HUES6 (cell line): ENCODE data around the gene MYO16.

Source experiments
- H3K27ac ChIP-seq: 2 replicates; pipeline ENCODE4 v1.7.0; 2013; ENCODE audit warnings: low read depth, mild to moderate bottlenecking, low read length, inconsistent platforms
- H3K27me3 ChIP-seq: 2 replicates; pipeline ENCODE4 v1.6.1; 2013; ENCODE audit warnings: low read length; ENCODE audit not compliant: control insufficient read depth, insufficient read depth
- H3K36me3 ChIP-seq: 2 replicates; pipeline ENCODE4 v1.6.1; 2013; ENCODE audit warnings: low read length; ENCODE audit not compliant: control insufficient read depth, insufficient read depth
- H3K4me1 ChIP-seq: 2 replicates; pipeline ENCODE4 v1.6.1; 2013; ENCODE audit warnings: low read length; ENCODE audit not compliant: control insufficient read depth, insufficient read depth
- H3K4me3 ChIP-seq: 2 replicates; pipeline ENCODE4 v1.5.1; 2013; ENCODE audit warnings: low read depth, low read length
- H3K9ac ChIP-seq: one replicate; pipeline ENCODE4 v1.6.1; 2013; ENCODE audit warnings: mild to moderate bottlenecking, low read length
- H3K9me3 ChIP-seq: 2 replicates; pipeline ENCODE4 v1.6.1; 2013; ENCODE audit warnings: low read depth, low read length; ENCODE audit not compliant: control insufficient read depth, insufficient read depth

MYO16 gene

DNA sequence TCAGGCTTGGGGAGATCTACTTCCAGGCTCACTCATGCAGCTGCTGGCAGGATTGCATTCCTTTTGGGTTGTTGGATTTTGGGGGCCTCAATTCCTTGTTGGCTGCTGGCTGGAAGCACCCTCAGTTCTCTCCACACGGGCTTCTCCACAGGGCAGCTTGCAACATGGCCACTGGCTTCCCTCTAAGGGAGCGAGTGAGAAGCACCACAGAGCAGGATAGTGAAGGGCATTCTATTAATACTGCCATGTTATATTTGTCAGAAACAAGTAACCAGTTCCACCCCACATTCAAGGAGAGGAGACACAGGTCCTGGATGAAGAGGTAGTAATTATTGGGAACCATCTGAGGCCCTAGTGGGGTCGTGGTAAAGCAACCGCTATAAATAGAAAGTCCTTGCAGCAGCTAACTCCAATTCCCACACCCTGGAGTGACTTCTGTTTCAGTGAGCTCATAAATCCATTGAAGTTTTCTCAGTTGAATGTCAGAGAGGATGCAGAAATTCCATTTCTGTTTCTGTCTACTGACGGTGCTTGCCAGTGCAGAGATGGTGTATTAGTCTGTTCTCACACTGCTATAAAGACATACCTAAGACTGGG is 598.0 kb downstream of the MYO16 start:
- Histone ChIP-seq H3K36me3 (no peaks in the 10 kb centered on the region), H3K9ac (no peak overlapping the region), H3K27ac (no peak overlapping the region), H3K27me3 (no peaks in the 10 kb centered on the region), H3K4me1 (no peaks in the 10 kb centered on the region), H3K4me3 (no peak overlapping the region), H3K9me3 (peaks cover 22% of the 10 kb centered on the region; the same call in 1 of the 2 replicates)

DNA sequence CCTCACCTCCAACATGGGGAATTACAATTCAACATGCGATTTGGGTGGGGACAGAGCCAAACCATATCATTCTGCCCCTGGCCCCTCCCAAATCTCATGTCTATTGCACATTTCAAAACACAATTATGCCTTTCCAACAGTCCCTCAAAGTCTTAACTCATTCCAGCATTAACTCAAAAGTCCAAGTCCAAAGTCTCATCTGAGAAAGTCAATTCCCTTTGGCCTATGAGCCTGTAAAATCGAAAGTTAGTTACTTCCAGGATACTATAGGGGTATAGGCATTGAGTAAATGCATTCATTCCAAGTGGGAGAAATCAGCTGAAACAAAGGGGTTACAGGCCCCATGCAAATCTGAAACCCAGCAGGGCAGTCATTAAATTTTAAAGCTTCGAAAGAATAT is 598.8 kb downstream of the MYO16 start:
- Histone ChIP-seq H3K4me3 (no peak overlapping the region), H3K9ac (no peak overlapping the region), H3K36me3 (no peaks in the 10 kb centered on the region), H3K9me3 (peaks cover 21% of the 10 kb centered on the region; the same call in 1 of the 2 replicates), H3K27me3 (no peaks in the 10 kb centered on the region), H3K27ac (no peak overlapping the region), H3K4me1 (no peaks in the 10 kb centered on the region)

DNA sequence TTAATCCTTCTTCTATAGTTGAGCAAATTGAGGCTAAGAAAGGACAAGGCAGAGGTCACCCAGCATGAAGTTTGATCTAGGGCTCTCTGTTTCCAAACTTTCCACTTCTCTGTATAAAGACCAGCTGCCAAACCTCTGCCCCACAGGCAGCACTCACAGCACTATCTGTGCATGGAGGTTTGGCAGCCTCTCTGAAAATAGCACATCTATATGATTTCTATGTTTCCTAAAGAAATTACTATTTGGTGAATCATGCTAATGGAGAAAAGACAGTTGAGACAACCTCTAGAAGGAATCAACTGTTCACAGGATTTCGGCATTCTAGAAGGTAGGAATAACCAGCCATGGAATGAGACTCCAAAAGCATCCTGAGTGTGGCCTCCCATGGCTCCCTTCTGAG is 602.5 kb downstream of the MYO16 start:
- H3K4me3 ChIP-seq = no peak overlapping the region
- no peaks in the 10 kb centered on the region for H3K36me3 ChIP-seq
- H3K27ac ChIP-seq = no peak overlapping the region
- H3K9me3 ChIP-seq = peaks cover 22% of the 10 kb centered on the region; the same call in 1 of the 2 replicates
- H3K4me1 ChIP-seq = no peaks in the 10 kb centered on the region
- no peaks in the 10 kb centered on the region for H3K27me3 ChIP-seq
- H3K9ac ChIP-seq = no peak overlapping the region

GRCh38 chr13:109233293-109233692 is 603.9 kb downstream of the MYO16 start:
- H3K4me3 ChIP-seq = no peak overlapping the region
- H3K27me3 ChIP-seq = no peaks in the 10 kb centered on the region
- H3K9me3 ChIP-seq = peaks cover 21% of the 10 kb centered on the region; the same call in 1 of the 2 replicates
- H3K4me1 ChIP-seq = no peaks in the 10 kb centered on the region
- H3K36me3 ChIP-seq = no peaks in the 10 kb centered on the region
- H3K27ac ChIP-seq = no peak overlapping the region
- no peak overlapping the region for H3K9ac ChIP-seq

GRCh38 chr13:109235901-109236300 is 606.5 kb downstream of the MYO16 start:
- H3K27me3 ChIP-seq = no peaks in the 10 kb centered on the region
- H3K9ac ChIP-seq = no peak overlapping the region
- H3K9me3 ChIP-seq = 0 out of 2 replicates have a peak, but pooled peaks cover 5% of the 10 kb centered on the region
- H3K4me1 ChIP-seq = no peaks in the 10 kb centered on the region
- H3K27ac ChIP-seq = no peak overlapping the region
- H3K4me3 ChIP-seq = no peak overlapping the region
- no peaks in the 10 kb centered on the region for H3K36me3 ChIP-seq

DNA sequence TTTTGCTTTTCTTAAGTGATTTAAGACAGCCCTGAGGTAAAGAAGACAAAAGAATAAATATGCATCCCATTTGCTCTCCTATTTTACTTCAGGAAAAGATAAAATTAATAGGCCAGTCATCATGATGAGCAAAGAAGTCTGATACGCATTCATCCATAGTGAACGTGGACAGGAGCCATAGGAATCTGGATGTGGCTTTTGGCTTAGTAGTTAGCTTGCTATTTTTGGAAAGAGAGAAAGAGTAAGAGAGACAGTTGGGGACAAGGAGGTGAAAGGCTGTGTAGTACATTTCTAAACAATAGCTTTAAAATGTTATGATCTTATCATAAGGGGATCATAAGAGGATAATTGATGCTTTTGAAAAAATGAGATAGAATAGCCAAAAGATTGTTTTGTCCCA is 611.7 kb downstream of the MYO16 start:
- Histone ChIP-seq H3K27ac (no peak overlapping the region), H3K36me3 (no peaks in the 10 kb centered on the region), H3K4me1 (peaks cover 9% of the 10 kb centered on the region; the same call in 1 of the 2 replicates), H3K9ac (no peak overlapping the region), H3K4me3 (no peak overlapping the region), H3K27me3 (no peaks in the 10 kb centered on the region), H3K9me3 (no peaks in the 10 kb centered on the region)

- no peaks in the 10 kb centered on the region for H3K27me3 ChIP-seq
- peaks cover 6% of the 10 kb centered on the region; the same call in 1 of the 2 replicates for H3K9me3 ChIP-seq
- no peaks in the 10 kb centered on the region for H3K36me3 ChIP-seq
- H3K4me1 ChIP-seq = peaks cover 9% of the 10 kb centered on the region; the same call in 1 of the 2 replicates
- H3K27ac ChIP-seq = no peak overlapping the region; the same call in 1 of the 2 replicates
- H3K9ac ChIP-seq = no peak overlapping the region
- no peak overlapping the region for H3K4me3 ChIP-seq
Measured at GRCh38 chr13:109243311-109243951, 614.0 kb downstream of the MYO16 start.

DNA sequence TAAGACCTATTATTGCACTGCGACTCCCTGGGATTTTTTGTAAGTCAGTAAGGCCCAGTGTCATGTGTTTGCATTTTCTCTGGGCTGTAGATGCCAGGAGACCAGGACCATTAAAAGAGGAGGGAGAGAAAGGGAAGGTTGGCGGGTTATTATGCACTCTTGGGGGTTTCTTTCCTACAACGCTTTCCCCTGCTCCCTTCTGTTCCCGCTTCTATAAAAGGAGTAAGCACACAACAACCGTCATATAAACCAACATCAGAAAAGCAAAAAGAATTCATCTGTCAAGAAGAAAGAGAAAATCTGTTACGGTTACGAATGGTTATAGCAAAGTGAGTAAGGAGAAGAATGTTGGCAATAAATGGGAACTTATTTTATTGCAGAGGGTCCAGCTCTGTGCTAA is 615.2 kb downstream of the MYO16 start:
- Histone ChIP-seq H3K4me1 (peaks cover 9% of the 10 kb centered on the region; the same call in 1 of the 2 replicates), H3K9ac (no peak overlapping the region), H3K36me3 (no peaks in the 10 kb centered on the region), H3K27me3 (no peaks in the 10 kb centered on the region), H3K9me3 (peaks cover 15% of the 10 kb centered on the region; the same call in 1 of the 2 replicates), H3K4me3 (no peak overlapping the region), H3K27ac (no peak overlapping the region)

GRCh38 chr13:109246001-109246400 is 616.6 kb downstream of the MYO16 start:
- no peaks in the 10 kb centered on the region for H3K36me3 ChIP-seq
- H3K9me3 ChIP-seq = peaks cover 15% of the 10 kb centered on the region; the same call in 1 of the 2 replicates
- no peak overlapping the region for H3K9ac ChIP-seq
- H3K4me1 ChIP-seq = peaks cover 9% of the 10 kb centered on the region; the same call in 1 of the 2 replicates
- no peak overlapping the region for H3K4me3 ChIP-seq
- H3K27me3 ChIP-seq = no peaks in the 10 kb centered on the region
- H3K27ac ChIP-seq = no peak overlapping the region

DNA sequence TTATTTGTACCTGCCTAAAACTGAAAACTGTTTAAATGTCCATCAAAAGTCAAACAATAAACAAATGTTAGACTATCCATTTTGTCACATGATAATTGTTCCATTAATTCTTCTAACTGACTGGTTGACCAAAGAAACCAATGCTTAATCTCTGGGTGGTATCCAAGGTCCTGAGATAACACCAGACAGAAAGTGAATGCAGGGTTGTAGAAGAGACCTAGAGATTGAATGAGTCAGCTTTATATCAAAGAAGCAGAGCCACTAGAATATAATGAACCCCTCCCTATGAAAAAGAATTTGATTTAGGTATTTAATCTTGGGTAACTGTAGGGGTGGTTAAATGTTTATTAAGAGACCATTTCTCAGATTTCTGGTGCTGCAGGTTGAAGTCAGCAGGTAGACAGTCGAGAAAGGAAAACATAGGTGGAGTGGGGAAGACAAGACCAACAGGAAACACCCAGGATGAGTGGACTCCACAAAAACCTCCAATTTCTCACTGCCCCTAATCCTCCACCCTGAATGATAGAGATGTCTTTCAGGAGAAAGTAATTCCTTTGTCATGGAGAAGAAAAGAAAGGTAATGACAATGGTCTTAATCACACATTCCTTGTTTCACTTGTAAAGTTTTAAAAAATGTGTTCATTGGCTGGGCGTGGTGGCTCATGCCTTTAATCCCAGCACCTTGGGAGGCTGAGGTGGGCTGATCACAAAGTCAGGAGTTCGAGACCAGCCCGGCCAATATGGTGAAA is 620.5 kb downstream of the MYO16 start:
- H3K9me3 ChIP-seq = peaks cover 15% of the 10 kb centered on the region; the same call in 1 of the 2 replicates
- no peak overlapping the region for H3K4me3 ChIP-seq
- H3K36me3 ChIP-seq = no peaks in the 10 kb centered on the region
- no peaks in the 10 kb centered on the region for H3K27me3 ChIP-seq
- no peak overlapping the region for H3K9ac ChIP-seq
- 0 out of 2 replicates have a peak, but pooled peaks cover 5% of the 10 kb centered on the region for H3K4me1 ChIP-seq
- H3K27ac ChIP-seq = no peak overlapping the region

- H3K27ac ChIP-seq = no peak overlapping the region
- H3K36me3 ChIP-seq = no peaks in the 10 kb centered on the region
- H3K4me3 ChIP-seq = no peak overlapping the region
- peaks cover 18% of the 10 kb centered on the region; the same call in 1 of the 2 replicates for H3K9me3 ChIP-seq
- no peak overlapping the region for H3K9ac ChIP-seq
- H3K4me1 ChIP-seq = 0 out of 2 replicates have a peak, but pooled peaks cover 5% of the 10 kb centered on the region
- H3K27me3 ChIP-seq = no peaks in the 10 kb centered on the region
Measured at GRCh38 chr13:109251956-109252355, 622.5 kb downstream of the MYO16 start.
